Measurements from ENCODE around the gene TCAP.
A peak's percentile ranks its signal among the peaks of the same experiment; 100 is the strongest.

DNA sequence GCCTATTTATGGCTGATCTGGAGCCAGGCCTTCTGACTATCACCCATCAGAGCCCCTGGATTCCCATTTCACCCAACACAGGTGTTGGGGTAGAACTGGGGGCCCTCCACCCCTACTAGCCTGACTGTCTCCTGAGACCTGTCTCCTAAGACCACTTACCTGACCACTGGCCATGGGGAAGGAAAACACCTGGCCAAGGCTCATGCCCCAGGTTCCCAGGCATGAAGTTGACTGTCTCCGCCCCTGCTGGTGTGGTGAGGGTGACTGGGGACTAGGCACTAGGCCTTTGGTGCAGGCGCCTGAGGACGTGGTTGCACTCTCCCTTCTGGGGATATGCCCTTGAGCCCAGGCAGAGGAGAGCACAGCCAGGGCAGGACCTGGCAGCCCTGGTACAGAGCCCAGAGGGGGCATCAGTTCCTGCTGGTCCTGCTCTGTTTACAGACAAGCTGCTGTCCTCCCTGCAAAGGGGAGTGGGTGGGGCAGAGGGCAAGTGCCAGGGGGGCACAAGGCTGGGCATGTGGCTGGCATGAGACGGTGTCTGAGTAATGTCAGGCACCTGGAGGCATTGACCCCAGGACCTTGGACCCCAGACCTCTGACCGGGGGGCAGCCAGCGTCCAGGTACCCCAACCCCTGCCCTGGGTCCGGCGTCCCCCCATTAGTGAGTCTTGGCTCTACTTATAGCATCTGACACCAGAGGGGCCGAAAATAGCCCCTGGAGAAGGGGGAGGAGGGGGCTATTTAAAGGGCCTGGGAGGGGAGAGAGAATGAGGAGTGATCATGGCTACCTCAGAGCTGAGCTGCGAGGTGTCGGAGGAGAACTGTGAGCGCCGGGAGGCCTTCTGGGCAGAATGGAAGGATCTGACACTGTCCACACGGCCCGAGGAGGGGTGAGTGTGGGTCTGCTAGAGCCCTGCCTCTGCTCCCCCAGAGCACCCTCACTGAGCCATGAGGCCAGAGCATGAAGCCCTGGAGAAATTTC is at the start of gene TCAP:
- no peak for TF ChIP-seq GABPA (IDR thresholded peaks at IDR 0.05; ENCODE audit: low read depth)
- TF ChIP-seq, protein P1, sequence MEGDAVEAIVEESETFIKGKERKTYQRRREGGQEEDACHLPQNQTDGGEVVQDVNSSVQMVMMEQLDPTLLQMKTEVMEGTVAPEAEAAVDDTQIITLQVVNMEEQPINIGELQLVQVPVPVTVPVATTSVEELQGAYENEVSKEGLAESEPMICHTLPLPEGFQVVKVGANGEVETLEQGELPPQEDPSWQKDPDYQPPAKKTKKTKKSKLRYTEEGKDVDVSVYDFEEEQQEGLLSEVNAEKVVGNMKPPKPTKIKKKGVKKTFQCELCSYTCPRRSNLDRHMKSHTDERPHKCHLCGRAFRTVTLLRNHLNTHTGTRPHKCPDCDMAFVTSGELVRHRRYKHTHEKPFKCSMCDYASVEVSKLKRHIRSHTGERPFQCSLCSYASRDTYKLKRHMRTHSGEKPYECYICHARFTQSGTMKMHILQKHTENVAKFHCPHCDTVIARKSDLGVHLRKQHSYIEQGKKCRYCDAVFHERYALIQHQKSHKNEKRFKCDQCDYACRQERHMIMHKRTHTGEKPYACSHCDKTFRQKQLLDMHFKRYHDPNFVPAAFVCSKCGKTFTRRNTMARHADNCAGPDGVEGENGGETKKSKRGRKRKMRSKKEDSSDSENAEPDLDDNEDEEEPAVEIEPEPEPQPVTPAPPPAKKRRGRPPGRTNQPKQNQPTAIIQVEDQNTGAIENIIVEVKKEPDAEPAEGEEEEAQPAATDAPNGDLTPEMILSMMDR (IDR thresholded peaks at IDR 0.05) = no peak
- no peak for TF ChIP-seq FOXM1 (IDR thresholded peaks at IDR 0.05; ENCODE audit: low read depth)
- no peak for TF ChIP-seq EZH2phosphoT487 (IDR thresholded peaks at IDR 0.05; ENCODE audit: borderline replicate concordance, low read depth)
- TF ChIP-seq PBX3 (IDR thresholded peaks at IDR 0.05) = no peak
- TF ChIP-seq POLR2AphosphoS5 (IDR thresholded peaks at IDR 0.05; ENCODE audit: low read depth, low read length) = peak; percentile 18; the same call in 1 of the 2 replicates
- TF ChIP-seq, protein P2, sequence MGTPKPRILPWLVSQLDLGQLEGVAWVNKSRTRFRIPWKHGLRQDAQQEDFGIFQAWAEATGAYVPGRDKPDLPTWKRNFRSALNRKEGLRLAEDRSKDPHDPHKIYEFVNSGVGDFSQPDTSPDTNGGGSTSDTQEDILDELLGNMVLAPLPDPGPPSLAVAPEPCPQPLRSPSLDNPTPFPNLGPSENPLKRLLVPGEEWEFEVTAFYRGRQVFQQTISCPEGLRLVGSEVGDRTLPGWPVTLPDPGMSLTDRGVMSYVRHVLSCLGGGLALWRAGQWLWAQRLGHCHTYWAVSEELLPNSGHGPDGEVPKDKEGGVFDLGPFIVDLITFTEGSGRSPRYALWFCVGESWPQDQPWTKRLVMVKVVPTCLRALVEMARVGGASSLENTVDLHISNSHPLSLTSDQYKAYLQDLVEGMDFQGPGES (IDR thresholded peaks at IDR 0.05; ENCODE audit: low read depth, low read length) = no peak
- no peak for TF ChIP-seq MXI1 (IDR thresholded peaks at IDR 0.05; ENCODE audit: low read depth, low read length)
- TF ChIP-seq RFX5 (IDR thresholded peaks at IDR 0.05; ENCODE audit: low read length) = no peak
- no peak for TF ChIP-seq GATA2 (CRISPR knock-in tag; IDR thresholded peaks at IDR 0.05)

Measured in SK-N-SH (cell line).